Suprapubic skin (tissue), 4 donors: Measurements from ENCODE around the gene SORCS2.

Source experiments
- CTCF ChIP-seq, 2 donors: fragments of 200-600 bp in 1 of 2; fragments of 450-650 bp in 1 of 2; sonication (generic) in 1 of 2; IDR thresholded peaks; one replicate each; pipeline ENCODE4 v1.5.1; 2016 to 2019; ENCODE audit warnings: antibody characterized with exemption in 2 of 2, mild to moderate bottlenecking in 1 of 2, moderate library complexity in 1 of 2
- POLR2A ChIP-seq, 2 donors: fragments of 450-650 bp; IDR thresholded peaks; one replicate each; pipeline ENCODE4 v1.6.1; 2017; ENCODE audit warnings: antibody characterized with exemption in 2 of 2, mild to moderate bottlenecking in 2 of 2, moderate library complexity in 2 of 2
- POLR2AphosphoS5 ChIP-seq, 3 donors: sonication (generic); formaldehyde crosslinking; IDR thresholded peaks; one replicate each; pipeline ENCODE4 v1.6.1; 2017; ENCODE audit warnings: antibody characterized with exemption in 3 of 3

- TF ChIP-seq CTCF (IDR thresholded peaks at IDR 0.05) = no peak
- no peak for TF ChIP-seq POLR2A (IDR thresholded peaks at IDR 0.05)
- TF ChIP-seq POLR2AphosphoS5 (IDR thresholded peaks at IDR 0.05) = no peak
These were observed 99.2 kb downstream of the SORCS2 start for GRCh38 chr4:7291372-7292114.
